Measurements from ENCODE around the gene XCL1.

The XCL1 gene

DNA sequence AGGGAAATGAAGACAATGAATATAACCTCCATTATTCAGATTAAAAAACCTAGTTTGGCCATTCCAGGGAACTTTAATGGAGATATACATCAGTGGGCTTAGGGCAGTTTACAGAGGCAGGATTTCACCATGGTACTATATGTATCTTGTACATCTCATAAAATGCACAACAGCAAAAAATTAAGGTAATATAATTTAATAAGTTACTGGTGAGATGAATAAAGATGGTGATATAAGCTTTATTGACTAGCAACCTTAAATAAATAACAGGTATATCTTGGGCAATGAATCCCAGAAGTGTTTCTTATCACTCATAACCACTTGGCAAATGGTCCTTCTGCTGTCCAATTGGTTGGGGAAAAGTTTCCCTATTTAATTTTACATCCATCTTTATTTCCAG is 29.0 kb downstream of the XCL1 start:
- DNase-seq (ENCODE audit: low read depth), result no peak

DNA sequence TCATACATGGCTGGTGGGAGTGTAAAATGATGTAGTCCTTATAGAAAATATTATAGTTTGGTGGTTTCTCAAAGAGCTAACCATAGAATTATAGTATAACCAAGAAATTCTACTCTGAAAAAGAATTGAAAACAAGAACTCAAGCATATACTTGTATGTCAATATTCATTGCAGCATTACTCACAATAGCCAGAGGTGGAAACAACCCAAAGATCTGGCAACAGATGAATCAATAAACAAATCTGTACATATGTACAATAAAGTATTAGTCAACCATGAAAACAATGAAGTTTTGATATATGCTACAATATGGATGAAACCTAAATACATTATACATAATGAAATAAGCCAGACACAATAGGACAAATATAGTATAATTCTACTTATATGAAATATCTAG is 29.7 kb downstream of the XCL1 start:
- DNase-seq (ENCODE audit: low read depth), result no peak

DNA sequence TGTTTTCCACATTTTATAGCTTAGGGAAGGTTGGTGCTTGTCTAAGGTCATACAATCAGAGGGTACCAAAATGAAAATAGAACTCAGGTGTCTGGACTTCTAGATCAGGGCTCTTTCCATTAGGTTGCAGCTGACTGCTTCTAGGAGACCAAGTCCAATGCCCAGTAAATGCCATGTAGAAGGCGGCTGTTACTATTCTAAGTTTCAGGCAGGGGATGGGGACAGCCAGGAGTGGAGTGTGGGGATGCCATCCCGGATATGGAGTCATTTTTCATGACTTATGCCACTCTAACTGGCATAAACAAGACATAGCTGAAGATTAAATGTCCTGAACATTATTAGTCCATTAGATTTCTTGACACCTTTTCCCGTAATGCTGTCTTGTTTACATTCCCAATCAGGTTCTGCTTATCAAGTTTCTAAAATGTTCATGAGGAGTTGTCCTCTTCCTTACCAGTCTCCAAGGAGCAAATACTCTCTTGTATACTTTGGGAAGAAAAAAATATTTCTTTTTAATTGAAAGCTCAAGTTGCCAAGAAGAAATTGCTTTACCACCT is 31.5 kb downstream of the XCL1 start:
- DNase-seq (ENCODE audit: low read depth), result no peak

DNA sequence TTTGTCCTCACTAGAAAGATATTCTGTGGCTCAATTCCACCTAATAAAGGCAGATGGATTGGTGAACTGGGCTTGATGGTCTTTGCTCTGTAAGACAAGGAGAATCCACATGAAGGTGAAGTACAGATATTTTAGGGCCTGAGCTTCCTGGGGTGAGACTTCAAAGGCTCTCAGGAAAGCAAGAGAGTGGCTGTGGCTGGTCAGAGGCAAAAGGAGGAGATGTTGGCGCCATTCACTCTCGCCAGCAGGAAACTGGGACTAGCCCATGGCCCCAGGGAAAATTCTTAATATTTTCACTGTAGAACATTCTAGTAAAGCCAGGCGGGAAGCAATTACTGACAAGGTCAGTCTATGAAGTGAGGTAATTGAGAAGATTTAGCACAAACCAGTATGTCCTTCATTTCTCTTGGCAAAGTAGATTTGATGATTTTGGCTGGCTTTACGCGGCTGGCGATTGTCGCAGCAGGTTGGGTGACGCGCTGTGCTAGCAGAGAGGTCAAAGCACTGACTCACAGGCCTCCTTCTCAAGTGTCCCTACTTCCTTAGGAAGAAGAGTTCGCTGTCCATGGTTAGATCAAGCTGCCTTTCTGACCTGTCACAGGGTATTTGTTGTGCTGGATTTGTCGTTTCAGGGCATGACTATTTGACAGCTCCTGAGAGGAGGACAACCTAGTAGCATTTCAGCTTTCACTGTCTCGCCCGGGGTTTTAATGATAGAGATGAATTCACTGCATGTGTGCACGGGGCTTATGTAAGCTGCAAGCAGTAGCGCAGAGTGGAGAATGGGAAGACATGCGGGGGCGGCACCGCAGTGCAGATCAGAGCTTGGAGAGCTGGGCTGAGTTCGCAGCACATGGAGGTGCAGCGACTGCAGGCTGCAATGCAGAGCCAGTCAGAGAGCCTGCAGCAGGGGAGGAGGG is 32.7 kb downstream of the XCL1 start:
- no peak for DNase-seq (ENCODE audit: low read depth)

DNA sequence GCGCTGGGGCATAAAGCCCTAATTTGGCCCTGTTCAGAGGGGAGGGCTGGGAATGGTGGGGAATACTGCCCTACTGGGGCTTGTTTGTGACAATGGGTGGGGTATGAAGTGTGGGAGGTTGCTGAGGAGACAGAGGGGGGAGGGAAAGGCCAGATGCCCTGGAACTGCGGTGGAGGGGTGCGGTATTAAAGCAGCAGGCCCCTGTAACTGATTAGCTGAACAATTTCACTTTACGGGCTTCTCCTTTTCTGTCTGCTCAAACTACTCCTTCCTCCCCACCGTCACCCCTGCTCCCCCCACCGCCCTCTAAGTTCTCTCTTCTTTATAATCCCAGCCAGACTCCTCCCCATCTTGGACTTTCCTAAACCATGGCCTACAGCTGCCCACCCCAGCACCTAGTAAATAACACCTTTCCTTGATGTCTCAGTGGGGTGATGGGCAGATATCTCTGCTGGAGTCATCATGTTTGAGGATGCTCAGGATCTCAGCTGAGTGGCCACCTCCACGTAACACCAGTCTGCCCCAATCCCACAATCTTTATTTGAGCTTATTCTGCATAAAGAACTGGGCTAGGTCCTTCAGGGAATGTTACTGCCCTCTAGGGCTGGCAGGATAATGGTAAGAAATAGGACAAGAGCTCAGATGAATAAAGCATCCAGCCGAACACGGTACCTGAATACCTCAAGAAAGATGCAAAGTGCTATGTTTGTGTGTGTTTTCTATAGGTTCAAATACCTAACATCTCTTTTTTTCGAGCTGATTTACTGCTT is 33.5 kb downstream of the XCL1 start:
- no peak for DNase-seq (ENCODE audit: low read depth)

DNA sequence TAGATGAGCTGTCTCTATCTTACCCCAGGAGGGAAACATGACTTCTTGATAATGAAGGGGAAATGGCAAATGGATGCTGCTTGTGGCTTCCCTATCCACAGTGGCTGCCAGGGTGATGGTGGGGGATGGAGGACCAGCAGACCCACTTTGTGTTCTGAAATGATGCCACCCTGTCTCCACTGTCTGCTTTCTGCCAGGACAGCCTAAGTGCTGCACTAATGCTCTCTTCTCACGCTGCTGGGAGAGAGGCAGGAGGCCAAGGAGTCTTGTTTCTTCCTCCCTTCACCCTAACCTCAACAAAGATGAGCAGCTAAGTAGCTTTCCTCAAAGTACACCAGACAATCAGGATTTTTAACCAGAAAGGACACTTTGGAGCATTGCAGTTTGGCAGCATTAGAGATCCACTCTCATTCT is 36.6 kb downstream of the XCL1 start:
- no peak for DNase-seq (ENCODE audit: low read depth)

DNA sequence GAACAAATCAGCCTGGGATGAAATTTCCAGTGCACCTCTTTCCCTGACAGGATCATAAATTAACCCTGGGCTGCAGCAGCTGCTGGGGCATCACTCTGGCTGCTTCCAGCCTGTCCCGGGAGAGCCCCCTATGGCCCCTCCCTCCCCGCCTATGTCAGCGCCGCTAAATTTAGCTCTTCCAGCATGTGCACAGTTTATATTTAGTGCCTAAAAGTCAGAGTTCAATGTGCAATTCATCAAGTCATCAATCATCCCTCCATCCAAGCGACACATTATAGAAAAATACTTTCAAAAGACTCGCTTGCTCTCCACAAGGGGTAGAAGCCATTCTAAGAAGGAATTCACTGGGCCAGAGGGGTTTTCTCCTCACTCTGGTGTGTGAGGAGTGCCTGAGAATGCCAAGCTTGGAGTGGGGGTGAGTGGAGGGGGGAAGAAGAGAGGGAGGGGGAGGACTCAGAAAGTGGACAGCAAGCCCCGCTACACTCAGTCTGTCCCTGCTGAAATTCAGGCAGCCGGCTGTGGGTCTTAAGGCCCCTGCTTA is 37.4 kb downstream of the XCL1 start:
- no peak for DNase-seq (ENCODE audit: low read depth)

DNA sequence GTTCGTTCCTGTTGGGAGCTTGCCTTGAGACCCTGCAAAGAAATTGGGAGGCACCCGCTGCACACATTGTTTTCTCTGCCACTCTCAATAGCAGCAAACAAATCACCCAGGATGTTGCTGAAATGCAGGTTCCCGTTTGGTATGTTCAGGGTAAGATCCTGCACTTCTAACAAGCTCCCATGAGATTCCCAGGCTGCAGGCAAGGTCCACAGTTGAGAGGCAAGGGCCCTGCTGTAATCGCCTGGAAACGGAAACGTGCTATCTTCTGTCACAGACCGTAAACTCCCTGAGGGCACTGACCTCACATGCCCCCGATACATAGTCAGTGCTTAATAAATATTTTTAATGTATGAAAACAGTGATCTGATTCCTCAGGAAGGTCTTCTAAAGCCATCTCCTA is 37.8 kb downstream of the XCL1 start:
- no peak for DNase-seq (ENCODE audit: low read depth)

DNA sequence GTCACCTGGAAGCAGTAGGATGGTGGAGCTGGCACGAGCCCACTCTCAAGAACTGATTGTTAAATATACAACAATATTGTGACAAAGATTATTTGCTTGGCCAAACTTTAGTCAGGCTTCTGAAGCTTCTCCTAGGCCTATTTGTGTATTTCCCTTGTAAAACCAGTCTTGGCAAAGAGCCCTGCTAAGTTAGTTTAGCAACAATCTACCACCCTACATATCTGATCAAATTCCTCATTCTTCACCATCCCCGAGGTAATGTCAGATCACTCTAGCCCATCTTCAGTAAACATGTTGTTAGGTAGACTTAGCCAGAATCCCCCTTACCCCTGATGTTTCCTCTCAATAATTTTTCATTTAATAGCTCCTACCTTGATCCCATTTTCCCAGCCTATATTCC is 39.6 kb downstream of the XCL1 start:
- no peak for DNase-seq (ENCODE audit: low read depth)

DNA sequence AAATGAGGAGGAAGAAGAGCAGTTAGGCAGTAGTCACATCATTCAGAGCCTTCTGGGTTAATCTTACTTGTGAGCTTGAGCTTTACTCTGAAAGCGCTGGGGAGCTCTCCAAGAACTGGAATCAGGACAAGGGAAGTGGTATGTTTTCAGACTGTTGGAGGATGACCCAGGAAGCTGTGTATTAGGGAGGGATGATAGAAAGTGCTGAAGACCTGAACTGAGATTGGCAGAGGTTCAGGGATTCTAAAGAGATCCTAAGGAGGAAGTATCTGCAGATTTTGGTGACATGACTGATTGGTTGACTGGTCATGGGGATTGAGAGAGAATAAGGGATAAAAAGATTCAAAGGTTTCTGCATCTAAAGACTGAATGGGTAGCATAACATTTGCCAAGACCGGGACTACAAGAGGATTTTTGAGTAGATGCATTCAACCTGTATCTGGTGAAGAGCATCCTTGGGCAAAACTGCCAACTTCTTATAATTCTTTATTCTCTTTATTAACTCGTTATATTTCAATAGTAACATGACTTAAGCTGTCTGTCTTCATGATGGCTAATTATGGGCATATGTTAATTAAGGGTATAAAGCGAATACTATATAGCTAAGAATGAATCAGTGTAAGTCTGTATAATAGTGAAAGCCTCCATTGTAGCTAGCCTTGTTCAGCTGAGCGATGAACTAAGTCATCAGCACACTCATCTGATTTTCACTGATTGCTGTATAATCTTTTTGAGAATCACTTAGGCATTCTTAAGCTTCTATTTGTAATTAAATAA is 41.8 kb downstream of the XCL1 start:
- DNase-seq (ENCODE audit: low read depth), result no peak

DNA sequence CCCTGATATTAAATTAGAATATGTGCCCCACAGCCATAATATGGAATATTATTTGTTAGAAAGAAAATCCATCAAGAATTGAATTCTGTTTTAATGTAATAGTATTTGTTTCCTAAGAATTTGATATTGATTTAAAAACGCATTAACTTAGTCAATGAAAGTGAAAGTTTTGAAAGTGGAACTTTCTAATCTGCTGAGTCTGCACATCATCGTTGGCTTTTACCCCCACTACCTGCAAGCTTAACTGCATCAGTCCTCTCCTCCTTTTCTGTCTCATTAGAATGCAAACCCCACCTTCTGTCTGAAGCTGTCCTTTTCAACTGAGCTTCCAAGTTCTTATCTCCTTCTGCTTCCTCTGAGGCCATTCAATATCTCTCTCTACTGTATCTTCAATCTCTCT is 42.5 kb downstream of the XCL1 start:
- no peak for DNase-seq (ENCODE audit: low read depth)

DNA sequence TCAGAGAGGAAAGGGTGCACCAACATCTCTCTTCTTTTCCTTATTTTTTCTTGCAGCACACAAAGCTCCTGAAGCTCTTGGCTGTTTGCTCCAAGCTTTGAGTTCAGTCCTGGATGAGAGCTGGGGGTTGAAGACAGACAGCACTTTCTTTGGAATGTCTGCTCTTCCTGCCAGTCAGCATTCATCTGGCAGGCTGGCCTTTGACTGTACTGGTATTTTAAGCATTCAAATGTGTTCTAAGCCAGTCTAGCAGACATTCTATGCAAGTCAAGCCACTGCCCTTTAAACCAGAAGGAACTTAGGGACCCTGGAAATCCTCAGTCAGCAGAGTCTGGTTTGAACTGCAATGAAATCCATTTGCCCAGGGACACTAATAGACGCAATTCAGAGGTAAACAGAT is 45.0 kb downstream of the XCL1 start:
- no peak for DNase-seq (ENCODE audit: low read depth)

DNA sequence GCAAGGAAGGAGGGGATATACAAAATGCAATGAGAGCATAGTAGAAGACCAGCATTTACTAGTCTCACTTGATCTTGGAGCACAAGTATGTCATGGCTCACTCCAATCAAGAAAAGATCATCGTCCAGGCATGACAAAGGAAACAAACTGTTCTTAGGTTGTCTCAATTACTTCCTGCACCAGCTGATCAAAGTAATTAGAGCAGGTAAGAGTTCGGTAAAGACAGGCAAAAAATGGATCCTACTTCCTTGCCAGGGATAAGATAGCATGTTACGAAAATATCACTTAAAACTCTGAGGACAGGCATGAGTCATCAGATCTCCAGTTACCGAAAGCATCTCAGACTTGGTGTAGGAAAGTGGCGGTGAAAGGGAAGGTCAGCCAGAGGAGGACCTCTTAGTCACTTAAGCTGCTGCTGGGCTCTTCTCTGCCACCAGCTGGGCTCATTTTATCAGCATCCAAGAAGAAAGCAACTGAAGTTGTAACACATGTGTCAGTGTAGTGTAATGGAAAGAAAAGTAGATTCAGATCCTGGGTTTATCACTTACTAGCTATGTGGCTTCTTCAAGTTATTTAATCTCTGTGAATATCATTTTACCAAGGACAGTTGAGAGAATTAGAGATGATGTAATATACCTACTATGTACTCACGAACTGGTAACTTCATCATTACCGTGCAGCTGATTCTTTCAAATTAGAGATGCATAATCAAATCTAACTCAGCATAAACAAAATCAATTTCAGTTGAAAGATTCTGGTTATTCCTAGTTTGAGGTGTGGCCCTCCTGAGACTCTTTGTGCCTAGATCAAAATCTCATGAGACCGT is 46.8 kb downstream of the XCL1 start:
- no peak for DNase-seq (ENCODE audit: low read depth)

DNA sequence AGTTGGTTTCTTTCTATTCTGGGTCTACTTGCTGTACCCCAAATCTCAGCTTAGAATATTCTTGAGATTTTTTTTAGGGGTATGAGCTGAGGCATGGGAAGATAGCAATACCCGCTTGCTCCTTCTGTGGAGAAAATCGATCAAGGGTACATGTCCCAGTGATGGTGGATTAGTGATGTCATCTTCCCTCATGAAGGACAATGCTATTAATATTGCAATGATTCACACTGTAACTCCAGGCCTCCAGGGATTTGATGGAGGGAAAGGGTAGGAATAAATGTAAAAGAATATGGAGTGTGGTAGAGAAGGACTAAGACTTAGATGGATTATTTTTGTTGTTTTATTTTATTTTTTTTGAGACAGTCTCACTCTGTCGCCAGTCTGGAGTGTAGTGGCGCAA is 47.4 kb downstream of the XCL1 start:
- no peak for DNase-seq (ENCODE audit: low read depth)

DNA sequence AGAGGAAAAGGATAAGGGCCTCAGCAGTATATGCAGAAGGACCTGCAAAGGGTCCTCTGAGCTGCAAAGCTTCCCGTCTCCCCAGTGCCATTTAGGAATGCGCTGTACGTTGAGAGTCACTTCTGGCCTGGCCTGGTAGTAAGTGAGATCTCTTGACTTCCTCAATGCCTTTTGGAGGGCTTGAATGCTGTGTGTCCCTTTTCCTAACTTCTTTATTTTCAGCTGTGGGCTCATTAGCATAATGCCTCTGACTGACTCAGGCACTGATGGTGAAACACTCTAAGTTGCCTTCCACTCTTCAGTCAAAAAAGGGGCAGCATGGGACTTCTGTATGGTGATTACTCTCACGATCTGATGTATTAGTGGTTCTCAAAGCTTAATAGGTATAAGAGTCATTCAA is 49.9 kb downstream of the XCL1 start:
- DNase-seq (ENCODE audit: low read depth), result no peak

DNA sequence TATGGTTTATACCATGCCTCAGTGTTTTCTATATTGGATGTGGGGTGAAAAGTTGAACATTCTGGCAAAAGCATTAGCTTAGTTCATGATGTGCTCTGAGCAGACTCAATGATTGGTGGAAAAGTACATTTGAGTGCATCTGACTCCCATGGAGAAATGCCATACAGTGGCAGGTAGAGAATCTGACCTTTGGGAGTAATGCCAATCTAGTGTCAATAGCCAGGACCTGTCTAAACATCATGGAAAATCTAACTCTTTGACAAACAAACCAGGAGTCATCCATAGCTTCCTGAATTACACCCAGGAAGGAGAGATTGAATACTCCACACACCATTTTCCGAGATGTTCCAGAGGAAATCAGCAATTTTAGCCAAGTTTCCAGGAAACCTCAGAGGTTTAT is 51.0 kb downstream of the XCL1 start:
- no peak for DNase-seq (ENCODE audit: low read depth)

DNA sequence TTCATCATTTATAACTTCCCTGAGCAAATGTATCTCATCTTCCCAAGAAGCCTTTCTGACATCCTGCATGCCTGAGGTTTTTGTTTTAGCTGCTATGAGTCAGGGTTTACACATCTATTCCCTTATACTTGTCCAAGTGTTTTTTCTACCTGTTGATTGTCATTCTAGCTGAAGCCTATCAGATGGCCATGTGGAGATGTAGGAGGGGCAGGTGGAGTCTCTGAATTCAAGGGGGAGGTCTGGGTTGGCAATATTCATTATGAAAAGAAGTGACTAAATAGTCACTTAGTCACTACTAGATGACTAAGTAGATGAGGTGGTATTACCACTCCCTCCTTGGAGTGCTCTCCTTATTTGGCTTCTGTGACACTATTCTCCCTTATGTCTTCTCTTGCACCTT is 52.4 kb downstream of the XCL1 start:
- no peak for DNase-seq (ENCODE audit: low read depth)

DNA sequence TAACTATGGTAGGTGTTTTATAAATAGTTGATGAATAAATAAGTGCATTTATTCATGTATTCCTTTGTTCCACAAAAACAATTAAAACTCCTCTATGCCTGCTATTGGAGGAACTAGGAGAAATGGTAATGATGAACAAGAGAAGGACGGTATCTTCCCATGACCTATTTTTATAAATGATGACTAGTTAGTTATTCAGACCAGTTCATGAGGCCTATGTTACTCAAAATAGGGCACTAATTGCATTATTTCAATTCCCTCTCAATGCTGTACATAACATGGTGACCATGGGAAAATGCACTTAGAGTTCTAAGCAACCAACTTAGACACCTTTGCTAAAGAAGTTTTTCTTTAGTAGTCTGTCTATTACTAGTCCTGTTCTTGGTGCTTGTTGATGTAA is 53.1 kb downstream of the XCL1 start:
- no peak for DNase-seq (ENCODE audit: low read depth)

Measured in T follicular helper cell (primary cell).